ENCODE measurements around the gene CDKN1B.
A peak's percentile ranks its signal among the peaks of the same experiment; 100 is the strongest.

- TF ChIP-seq EP300 (IDR thresholded peaks at IDR 0.05) = no peak
- TF ChIP-seq CTCF (IDR thresholded peaks at IDR 0.05) = no peak
- TF ChIP-seq POLR2A (IDR thresholded peaks at IDR 0.05) = peak in 1 of 2 donors; percentile 79
Observed at GRCh38 chr12:12716793-12717585, at the start of gene CDKN1B.

Data from suprapubic skin (tissue), 3 donors.